GM18502 (cell line): Measurements from ENCODE around the gene CD19.
"Not testable (repeated sequence)": the region's sequence is repeated elsewhere in the genome, so short reads cannot be mapped to it uniquely, and the experiment has no call there.

Experiments used
- ATAC-seq: cut with Tn5 transposase; IDR thresholded peaks from one replicate; pipeline ENCODE4 v1.9.1; 2021; ENCODE audit warnings: mild to moderate bottlenecking; ENCODE audit not compliant: unreplicated experiment, poor library complexity

Gene CD19

DNA sequence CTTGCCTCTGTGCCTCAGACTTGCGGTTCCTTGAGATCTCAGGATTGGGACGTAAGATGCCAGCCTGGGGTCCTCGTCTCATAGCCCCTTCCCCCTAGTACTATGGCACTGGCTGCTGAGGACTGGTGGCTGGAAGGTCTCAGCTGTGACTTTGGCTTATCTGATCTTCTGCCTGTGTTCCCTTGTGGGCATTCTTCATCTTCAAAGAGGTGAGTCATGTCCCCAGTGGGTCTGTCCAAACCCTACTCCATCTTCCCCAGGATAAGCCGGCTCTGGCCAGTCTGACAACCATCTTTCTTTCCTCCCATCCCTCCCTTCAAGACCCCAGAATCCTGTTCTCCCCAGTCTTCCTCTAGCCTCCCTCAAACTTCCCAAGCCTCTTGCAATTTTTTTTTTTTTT lies 3.6 kb downstream of the CD19 start:
- ATAC-seq = no peak

DNA sequence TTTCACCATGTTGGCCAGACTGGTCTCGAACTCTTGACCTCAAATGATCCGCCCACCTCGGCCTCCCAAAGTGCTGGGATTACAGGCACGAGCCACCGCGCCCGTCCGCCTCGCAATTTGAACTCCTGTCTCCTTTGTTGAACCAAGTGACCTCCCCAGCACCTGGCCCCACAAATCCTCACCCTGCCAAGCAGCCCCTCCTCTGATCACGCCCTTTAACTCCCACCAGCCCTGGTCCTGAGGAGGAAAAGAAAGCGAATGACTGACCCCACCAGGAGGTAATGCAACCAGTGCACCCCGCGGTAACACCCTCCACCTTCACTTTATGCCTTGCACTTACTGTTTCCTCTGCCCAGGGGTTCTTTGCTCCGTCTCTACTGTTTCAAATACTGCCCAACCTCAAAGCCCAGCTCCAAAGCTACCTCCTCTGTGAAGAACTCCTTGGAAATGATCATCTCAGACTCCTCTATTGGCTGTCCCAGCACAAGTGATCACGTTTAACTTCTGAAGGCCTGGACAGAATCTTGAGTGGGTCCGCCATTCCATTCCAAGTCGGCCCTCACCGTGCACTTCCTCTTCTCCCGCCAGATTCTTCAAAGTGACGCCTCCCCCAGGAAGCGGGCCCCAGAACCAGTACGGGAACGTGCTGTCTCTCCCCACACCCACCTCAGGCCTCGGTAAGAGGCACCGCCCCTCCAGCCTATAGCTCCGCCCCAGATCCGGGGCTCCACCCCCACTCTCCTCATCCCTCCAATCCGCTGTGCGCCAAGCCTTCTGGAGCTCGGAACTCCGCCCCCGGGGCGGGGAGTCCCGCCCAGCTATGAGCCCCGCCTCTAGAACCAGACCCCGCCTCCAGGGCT lies 4.4 kb downstream of the CD19 start:
- no peak for ATAC-seq

DNA sequence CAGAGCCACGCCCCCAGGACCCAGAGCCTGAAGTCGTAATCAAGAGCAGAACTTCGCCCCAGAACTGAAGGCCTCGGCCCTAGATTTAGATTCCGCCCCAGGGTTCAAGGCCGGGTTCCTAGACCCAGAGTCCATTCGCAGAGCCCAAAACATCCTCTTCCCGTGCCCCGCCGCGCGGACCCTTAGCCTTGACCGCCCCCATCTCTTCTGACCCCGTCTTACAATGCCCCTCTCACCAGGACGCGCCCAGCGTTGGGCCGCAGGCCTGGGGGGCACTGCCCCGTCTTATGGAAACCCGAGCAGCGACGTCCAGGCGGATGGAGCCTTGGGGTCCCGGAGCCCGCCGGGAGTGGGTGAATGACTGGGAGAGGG lies 5.0 kb downstream of the CD19 start:
- no peak for ATAC-seq

- no peak for ATAC-seq
These were observed 5.6 kb downstream of the CD19 start for GRCh38 chr16:28937222-28937876.

DNA sequence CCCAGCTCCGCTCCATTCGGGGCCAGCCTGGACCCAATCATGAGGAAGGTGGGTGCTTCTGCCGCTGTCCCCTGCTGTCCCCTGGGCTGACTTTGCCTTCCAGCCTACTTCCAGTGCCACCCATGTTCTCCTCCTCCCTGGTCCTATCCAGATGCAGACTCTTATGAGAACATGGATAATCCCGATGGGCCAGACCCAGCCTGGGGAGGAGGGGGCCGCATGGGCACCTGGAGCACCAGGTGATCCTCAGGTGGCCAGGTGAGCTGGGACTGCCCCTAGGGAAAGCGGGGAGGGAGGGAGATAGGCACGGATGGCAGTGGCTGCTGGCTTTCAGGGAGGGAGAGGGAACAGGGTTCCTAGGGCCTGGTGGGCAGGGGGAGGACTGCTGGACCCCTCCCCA lies 7.0 kb downstream of the CD19 start:
- no peak for ATAC-seq

DNA sequence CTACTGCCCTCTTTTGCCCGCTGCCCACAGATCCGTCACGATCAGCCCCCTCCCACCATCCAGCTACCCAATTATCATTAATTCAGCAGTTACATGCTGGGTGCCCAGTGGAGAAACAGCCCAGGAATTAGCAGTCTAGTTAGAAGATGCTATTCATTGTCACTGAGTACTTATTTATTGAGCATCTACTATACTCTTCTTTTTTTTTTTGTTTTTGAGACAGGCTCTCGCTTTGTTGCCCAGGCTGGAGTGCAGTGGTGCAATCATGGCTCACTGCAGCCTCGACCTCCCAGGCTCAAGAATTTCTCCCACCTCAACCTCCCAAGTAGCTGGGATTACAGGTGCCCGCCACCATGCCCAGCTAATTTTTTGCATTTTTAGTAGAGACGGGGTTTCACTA lies 8.1 kb downstream of the CD19 start:
- not testable (repeated sequence) for ATAC-seq

DNA sequence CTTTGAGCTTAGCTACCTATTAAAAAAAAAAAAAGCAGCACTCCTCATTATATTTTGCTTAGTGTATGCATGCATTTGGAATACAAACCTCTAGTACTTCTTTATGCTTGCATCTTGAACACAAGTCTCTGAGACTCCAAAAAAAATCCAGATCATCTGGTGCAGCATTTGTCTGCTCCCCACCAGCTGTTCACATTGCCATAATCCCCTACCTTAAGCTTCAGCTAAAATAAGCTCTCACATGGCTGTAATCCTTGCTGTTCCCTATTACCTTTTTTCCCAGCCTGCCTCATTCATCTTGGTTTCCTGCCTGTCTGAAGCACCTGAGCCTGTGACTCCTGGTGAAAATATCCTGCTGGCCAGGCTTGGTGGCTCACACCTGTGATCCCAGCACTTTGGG lies 11.5 kb downstream of the CD19 start:
- no peak for ATAC-seq

DNA sequence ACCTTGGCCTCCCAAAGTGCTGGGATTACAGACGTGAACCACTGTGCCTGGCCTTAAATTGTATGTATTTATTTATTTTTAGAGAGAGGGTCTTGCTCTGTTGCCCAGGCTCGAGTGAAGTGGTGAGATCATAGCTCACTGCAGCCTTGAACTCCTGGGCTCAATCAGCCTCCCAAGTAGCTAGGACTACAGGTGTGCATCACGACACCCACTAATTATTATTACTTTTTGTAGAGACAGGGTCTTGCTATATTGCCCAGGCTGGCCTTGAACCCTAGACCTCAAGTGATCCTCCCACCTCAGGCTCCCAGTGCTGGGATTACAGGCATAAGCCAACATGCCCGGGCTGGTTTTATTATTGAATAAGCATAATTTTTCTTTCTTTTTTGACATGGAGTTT lies 14.9 kb downstream of the CD19 start:
- no peak for ATAC-seq

DNA sequence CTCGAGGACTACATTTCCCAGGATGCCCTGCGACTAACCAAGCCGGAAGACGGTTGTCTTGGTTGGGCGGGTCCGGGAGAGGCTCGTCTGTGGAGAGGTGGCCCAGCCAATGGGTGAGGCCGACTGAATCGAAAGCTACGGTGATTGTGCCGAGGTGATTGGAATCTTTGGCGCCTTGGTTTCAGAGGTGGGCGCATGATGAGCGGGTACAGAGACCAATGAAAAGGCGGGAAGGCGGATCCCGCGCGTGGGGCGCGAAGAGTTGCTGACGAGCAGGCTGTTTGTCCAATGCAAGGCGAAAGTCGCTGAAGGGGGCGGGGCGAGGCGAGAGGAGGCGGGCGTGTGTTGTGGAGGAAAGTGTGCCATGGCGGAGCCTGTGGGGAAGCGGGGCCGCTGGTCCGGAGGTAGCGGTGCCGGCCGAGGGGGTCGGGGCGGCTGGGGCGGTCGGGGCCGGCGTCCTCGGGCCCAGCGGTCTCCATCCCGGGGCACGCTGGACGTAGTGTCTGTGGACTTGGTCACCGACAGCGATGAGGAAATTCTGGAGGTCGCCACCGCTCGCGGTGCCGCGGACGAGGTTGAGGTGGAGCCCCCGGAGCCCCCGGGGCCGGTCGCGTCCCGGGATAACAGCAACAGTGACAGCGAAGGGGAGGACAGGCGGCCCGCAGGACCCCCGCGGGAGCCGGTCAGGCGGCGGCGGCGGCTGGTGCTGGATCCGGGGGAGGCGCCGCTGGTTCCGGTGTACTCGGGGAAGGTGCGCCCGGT lies 19.1 kb downstream of the CD19 start, which contains the start of gene NFATC2IP:
NFATC2IP (plus strand) TSS at position 290 of the 762 bp plus-strand sequence; CDS start at position 365, 75 bp downstream.
- ATAC-seq = peak; percentile 96

DNA sequence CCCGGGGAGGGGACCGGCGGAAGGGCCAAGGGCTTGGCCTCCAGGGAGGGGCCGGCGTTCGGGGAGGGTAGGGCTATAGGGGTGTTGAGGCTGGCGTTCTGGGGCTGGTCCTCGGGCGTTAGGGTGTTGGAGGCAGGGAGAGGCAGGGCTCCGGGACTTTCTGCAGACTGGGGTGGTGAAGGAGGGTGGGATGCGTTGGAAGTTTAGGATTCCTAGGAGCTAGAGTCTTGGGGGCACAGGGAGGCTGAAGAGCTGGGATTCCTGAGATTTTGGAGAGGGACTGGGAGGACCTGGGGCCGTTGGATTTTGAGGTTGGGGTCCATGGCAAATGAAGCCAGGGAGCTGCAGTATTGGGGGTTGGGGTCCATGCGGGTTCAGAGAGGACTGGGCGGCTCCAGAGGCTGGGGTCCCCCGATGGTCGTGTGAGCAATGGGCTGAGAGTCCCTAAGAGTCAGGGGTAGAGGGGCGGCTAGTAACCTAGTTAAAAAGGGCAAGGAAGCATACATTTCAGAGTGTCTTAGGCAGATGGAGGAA lies 19.7 kb downstream of the CD19 start:
- ATAC-seq = peak; percentile 26

- no peak for ATAC-seq
These were observed 26.4 kb downstream of the CD19 start for GRCh38 chr16:28958216-28958615.

DNA sequence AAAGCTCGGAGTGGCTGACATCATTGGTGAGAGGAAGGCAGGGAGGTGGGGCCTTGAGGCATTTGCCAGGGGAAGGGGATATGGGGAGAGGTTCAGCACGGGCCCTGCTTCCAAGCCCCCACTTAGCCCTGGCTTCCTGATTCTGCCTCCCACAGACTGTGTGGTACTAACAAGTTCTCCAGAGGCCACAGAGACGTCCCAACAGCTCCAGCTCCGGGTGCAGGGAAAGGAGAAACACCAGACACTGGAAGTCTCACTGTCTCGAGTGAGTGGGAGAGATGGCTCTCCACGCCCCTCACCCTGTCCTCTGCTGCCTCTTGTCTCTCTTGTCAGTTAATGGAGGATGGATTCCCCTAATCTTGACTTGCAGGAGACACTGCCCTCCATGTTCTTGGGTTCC lies 27.1 kb downstream of the CD19 start:
- no peak for ATAC-seq

DNA sequence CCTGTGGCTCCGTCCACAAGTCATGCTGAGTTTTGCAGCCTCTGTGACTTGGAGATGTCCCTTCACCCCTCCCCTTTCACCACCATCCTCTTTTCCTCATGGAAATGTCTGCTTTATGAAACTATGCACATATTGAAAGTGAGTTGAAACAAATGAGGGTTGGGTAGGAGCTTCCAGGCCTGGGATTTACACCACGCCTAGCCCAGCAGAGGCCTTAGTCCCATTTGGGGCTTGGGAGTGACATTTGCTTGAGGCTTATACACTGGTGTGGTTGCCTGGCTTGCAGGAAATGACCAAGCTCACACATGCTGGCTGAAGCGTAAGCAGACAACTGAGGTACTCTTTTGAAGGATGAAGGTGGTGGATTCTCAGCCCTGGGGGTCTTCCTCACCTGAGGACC lies 32.3 kb downstream of the CD19 start:
- no peak for ATAC-seq

DNA sequence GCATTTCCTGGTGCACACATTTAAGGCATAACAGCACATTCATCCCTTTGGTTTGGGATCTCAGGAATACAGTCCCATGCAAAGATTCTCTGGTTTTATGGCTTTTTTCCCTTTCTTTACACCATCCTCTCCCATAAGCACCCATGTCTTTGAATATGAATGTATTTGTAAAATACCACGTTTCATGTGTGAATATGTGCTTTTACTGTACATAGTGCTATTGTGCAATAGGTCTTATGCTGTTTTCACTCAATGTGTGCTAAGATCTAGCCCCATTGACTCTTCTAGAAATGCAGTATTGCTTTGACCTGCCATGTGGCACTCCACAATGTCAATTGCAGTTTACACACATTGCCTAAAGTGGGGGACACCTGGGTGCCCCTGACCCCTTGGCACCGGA lies 32.7 kb downstream of the CD19 start:
- ATAC-seq = no peak

- ATAC-seq = no peak
These were observed 35.4 kb downstream of the CD19 start for GRCh38 chr16:28967156-28967555.

- ATAC-seq = not testable (repeated sequence)
These were observed 37.9 kb downstream of the CD19 start for GRCh38 chr16:28969696-28970095.

GRCh38 chr16:28974007-28974436 lies 42.3 kb downstream of the CD19 start:
- ATAC-seq = peak; percentile 20

- ATAC-seq = peak; percentile 80
These were observed 42.8 kb downstream of the CD19 start, which contains the start of gene SPNS1 for GRCh38 chr16:28974437-28975157. Gene SPNS1, plus strand, starts transcription at chr16:28974778. Its CDS starts 374 bp downstream, at chr16:28975152.

GRCh38 chr16:28975158-28975599 lies 43.4 kb downstream of the CD19 start:
- peak; percentile 26 for ATAC-seq
